K562 (cell line): ENCODE data around the gene MRM2. TPM values are rescaled to one million over a fixed set of nuclear protein-coding genes. Genes with fewer than 3 reads are reported as not detected.

Experiments
- ATAC-seq: fragments of 200-7000 bp; cut with Tn5 transposase; 3 replicates; pipeline ENCODE4 v1.9.1; 2020; ENCODE audit warnings: moderate library complexity
- BruUV-seq: library from RNA; stranded (reverse); fragments of 400-500 nt; replicated peaks from 2 replicates; lab custom pipeline; 2021; lab: Mats Ljungman, UMichigan
- CTCF ChIA-PET: fragments of 300-600 bp; formaldehyde crosslinking; extraction: SDS; loops from one replicate; lab custom pipeline; 2021; ENCODE audit warnings: low intra/inter-chr PET ratio; lab: Yijun Ruan, JAX
- POLR2A ChIA-PET: fragments of 300-600, 350-650 bp; sonication (Branson Sonifier 250); formaldehyde crosslinking; extraction: SDS; loops from one replicate; lab custom pipeline; 2021; ENCODE audit warnings: antibody characterized with exemption, inconsistent platforms; lab: Yijun Ruan, JAX
- DNase-seq, 4 experiments: peaks; one replicate each; pipeline versions ENCODE4 v3.0.0 to v3.0.0-alpha.2; 2011 to 2018; ENCODE audit warnings: low spot score in 3 of 4, mixed read lengths in 3 of 4; ENCODE audit errors: extremely low read depth in 1 of 4
- FAIRE-seq: peaks from 2 replicates; lab custom pipeline; 2011; peaks lifted over from hg19 to GRCh38; lab: Jason Lieb, UNC
- H2AFZ ChIP-seq: 2 replicates; pipeline ENCODE4 v1.6.0; 2011; ENCODE audit warnings: low read depth, low read length, control low read depth, inconsistent platforms
- H3K27ac ChIP-seq: fragments of 200-600 bp; 3 replicates; pipeline ENCODE4 v1.8.0; 2011; ENCODE audit warnings: low read depth, mild to moderate bottlenecking, control low read depth, inconsistent platforms, low read length, moderate library complexity, mixed read lengths; ENCODE audit errors: extremely low read depth
- H3K27me3 ChIP-seq, 2 experiments: fragments of 300-600 bp in 1 of 2; 2 replicates in 1 of 2; 3 replicates in 1 of 2; pipeline versions ENCODE4 v1.6.0 to v1.8.0; 2011; ENCODE audit warnings: inconsistent platforms in 2 of 2, low read length in 2 of 2, mild to moderate bottlenecking in 1 of 2, mixed read lengths in 1 of 2, moderate library complexity in 1 of 2; ENCODE audit not compliant: control insufficient read depth in 2 of 2, insufficient read depth in 2 of 2
- H3K36me3 ChIP-seq: fragments of 300-600 bp; 3 replicates; pipeline ENCODE4 v1.8.0; 2011; ENCODE audit warnings: mild to moderate bottlenecking, low read length, inconsistent platforms; ENCODE audit not compliant: control insufficient read depth, insufficient read depth
- H3K4me1 ChIP-seq, 2 experiments: fragments of 200-600 bp in 1 of 2; replicated peaks in 1 of 2; 2 replicates in 1 of 2; 3 replicates in 1 of 2; pipeline versions ENCODE4 v1.5.1 to v1.8.0; 2011; ENCODE audit warnings: inconsistent platforms in 2 of 2, low read length in 2 of 2, mild to moderate bottlenecking in 1 of 2, mixed read lengths in 1 of 2, moderate library complexity in 1 of 2; ENCODE audit not compliant: control insufficient read depth in 2 of 2, insufficient read depth in 2 of 2
- H3K4me2 ChIP-seq: 2 replicates; pipeline ENCODE4 v1.6.1; 2011; ENCODE audit warnings: low read length, control low read depth, inconsistent platforms, mixed read lengths; ENCODE audit not compliant: insufficient read depth
- H3K4me3 ChIP-seq: fragments of 200-600 bp; sonication (generic), shearing (Covaris generic); 2 replicates; pipeline ENCODE4 v1.5.1; 2016; ENCODE audit warnings: control low read depth, inconsistent platforms
- H3K79me2 ChIP-seq: fragments of 200-600 bp; 3 replicates; pipeline ENCODE4 v1.8.0; 2011; ENCODE audit warnings: low read length, inconsistent platforms; ENCODE audit not compliant: control insufficient read depth, insufficient read depth
- H3K9ac ChIP-seq, 2 experiments: 2 replicates each; pipeline versions ENCODE4 v1.6.0 to v1.6.1; 2011; ENCODE audit warnings: low read depth in 2 of 2, low read length in 2 of 2, control low read depth in 1 of 2, inconsistent platforms in 1 of 2, mild to moderate bottlenecking in 1 of 2, mixed read lengths in 1 of 2; ENCODE audit not compliant: insufficient read depth in 1 of 2
- H3K9me1 ChIP-seq: one replicate; pipeline ENCODE4 v1.6.0; 2011; ENCODE audit warnings: inconsistent platforms, mild to moderate bottlenecking, low read length, moderate library complexity; ENCODE audit not compliant: control insufficient read depth, insufficient read depth
- H3K9me3 ChIP-seq: replicated peaks from 2 replicates; pipeline ENCODE4 v1.5.1; 2011; ENCODE audit warnings: low read depth, low read length, inconsistent platforms; ENCODE audit not compliant: control insufficient read depth, insufficient read depth
- H4K20me1 ChIP-seq: replicated peaks from 2 replicates; pipeline ENCODE4 v1.6.1; 2011; ENCODE audit warnings: low read length, inconsistent platforms, mixed read lengths; ENCODE audit not compliant: control insufficient read depth, insufficient read depth
- BHLHE40 ChIP-seq: IDR thresholded peaks from 2 replicates; pipeline ENCODE4 v1.6.1; 2011; ENCODE audit warnings: low read length, improper control_type of control experiment
- GATAD2B ChIP-seq: fragments of 450-650 bp; IDR thresholded peaks from 2 replicates; pipeline ENCODE4 v1.6.1; 2017; ENCODE audit warnings: mild to moderate bottlenecking, borderline replicate concordance
- MNT ChIP-seq, 2 experiments: fragments of 450-650 bp; conservative IDR thresholded peaks; 2 replicates each; pipeline ENCODE4 v1.6.1; 2017; ENCODE audit warnings: mild to moderate bottlenecking in 2 of 2, moderate library complexity in 2 of 2
- ZNF274 ChIP-seq: IDR thresholded peaks from 2 replicates; pipeline ENCODE4 v1.6.1; 2011; ENCODE audit warnings: low read depth, mild to moderate bottlenecking, low read length, moderate library complexity, borderline replicate concordance
- ZNF354B ChIP-seq: fragments of 250-450 bp; sonication (Bioruptor Pico); IDR thresholded peaks from 2 replicates; pipeline ENCODE4 v1.4.0; 2020
- ZNF699 ChIP-seq: fragments of 250-450 bp; sonication (Bioruptor Pico); IDR thresholded peaks from 2 replicates; pipeline ENCODE4 v1.8.0; 2021; ENCODE audit warnings: mild to moderate bottlenecking, moderate library complexity; ENCODE audit not compliant: insufficient replicate concordance
- WGBS: fragments of 100-300 bp; shearing (Covaris generic); methylation state at CpG from one replicate; pipeline ENCODE4 v1.1.6; 2016; ENCODE audit warnings: low coverage, mixed read lengths; ENCODE audit not compliant: insufficient coverage; ENCODE audit errors: missing lambda C conversion rate; 5-methylcytosine and 5-hydroxymethylcytosine counted together
- in situ Hi-C: fragments of 300-500 bp; cut with MboI; formaldehyde crosslinking; loops from 4 replicates; pipeline ENCODE4 v1.15.0; 2018; ENCODE audit warnings: inconsistent platforms, mixed read lengths
- intact Hi-C: fragments of 100-400 bp; cut with micrococcal nuclease; formaldehyde crosslinking; loops from 2 replicates; pipeline ENCODE4 v1.14.2; 2022
- polyA plus RNA-seq, 8 experiments: library from polyadenylated mRNA; depleted of rRNA in 4 of 8; stranded (reverse) in 5 of 8; unstranded in 3 of 8; fragments of >200 nt; fragmentation: Nextera tagmentation in 2 of 8; fragmentation: Illumina TruSeq in 1 of 8; extraction: Ambion mirVana in 2 of 8; extraction: Trizol in 1 of 8; gene quantifications; 2 replicates each; pipeline versions ENCODE4 v1.2.1 to v1.2.3, GENCODE V29; 2011 to 2014; ENCODE audit warnings: inconsistent platforms in 1 of 8, missing spikeins in 1 of 8
- total RNA-seq, 7 experiments: library from RNA; depleted of rRNA in 6 of 7; stranded (reverse); fragments of >200 nt in 6 of 7; fragmentation: Illumina TruSeq in 2 of 7; extraction: Trizol in 2 of 7; gene quantifications; 2 replicates each; pipeline versions ENCODE4 v1.2.1 to v1.2.3, GENCODE V29; 2011 to 2021; ENCODE audit warnings: low replicate concordance in 1 of 7

MRM2 gene
- total and polyA plus RNA-seq, 9 of the 15 experiments (the other 6 are each of a cell fraction or from before 2014, with no cell fraction given) = 32.4 to 116 (median 50.5) TPM

DNA sequence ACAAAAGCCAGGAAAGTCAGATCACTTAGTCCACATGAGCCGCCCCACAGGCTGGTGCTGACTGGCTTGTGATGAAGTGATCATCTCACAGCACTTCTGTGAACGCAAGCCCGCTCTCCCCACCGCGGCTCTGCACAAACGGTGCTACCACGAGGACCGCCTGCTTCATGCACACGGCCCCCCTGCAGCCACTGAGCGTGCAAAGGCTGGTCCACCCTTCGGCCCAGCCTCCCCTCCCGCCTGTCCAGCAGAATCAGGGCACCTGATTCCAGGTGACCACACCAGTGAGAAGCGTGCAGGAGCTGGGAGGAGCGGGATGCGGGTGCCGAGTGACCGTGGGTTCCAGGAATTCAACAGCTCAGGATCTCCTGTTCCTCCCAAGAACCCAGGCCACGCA is 41.4 kb downstream of the MRM2 start:
- TF ChIP-seq MNT (conservative IDR thresholded peaks at IDR 0.05) = no peak
- no peak for TF ChIP-seq ZNF274
- no peak for TF ChIP-seq ZNF354B
- TF ChIP-seq BHLHE40 = no peak
- no peak for TF ChIP-seq ZNF699 (CRISPR knock-in tag)
- TF ChIP-seq GATAD2B = no peak
- CTCF ChIA-PET = no interaction called here
- FAIRE-seq = no peak
- H3K27ac ChIP-seq = no peak overlapping the region
- peaks cover 57% of the 10 kb centered on the region; the same call in 2 of the 3 replicates for H3K36me3 ChIP-seq
- POLR2A ChIA-PET = no interaction called here
- 92% methylated on average over 15 of the region's 18 CpGs for WGBS
- intact Hi-C loops (loop anchor here (10.0 kb wide), 1 partner anchor 626 kb away; the partner anchor contains the start of gene PSMG3), in situ Hi-C loops (loop anchor here (10.0 kb wide), 1 partner anchor 616 kb away; no protein-coding TSS in a partner anchor)
- 0 out of 2 replicates have a peak, but pooled peaks cover 3% of the 10 kb centered on the region for H4K20me1 ChIP-seq
- no peaks in the 10 kb centered on the region for H3K27me3 ChIP-seq
- H3K79me2 ChIP-seq = no peaks in the 10 kb centered on the region
- no TSS peak for BruUV-seq
- peaks cover 0 to 22% of the 10 kb centered on the region in 2 experiments; a peak in 2 of 5 replicates for H3K4me1 ChIP-seq
- no peaks in the 10 kb centered on the region for H3K9me1 ChIP-seq
- no peak for DNase-seq
- no peak overlapping the region for H3K9ac ChIP-seq
- H3K4me2 ChIP-seq = no peak overlapping the region
- no peak for ATAC-seq
- H3K9me3 ChIP-seq = no peaks in the 10 kb centered on the region
- H3K4me3 ChIP-seq = no peak overlapping the region
- H2AFZ ChIP-seq = no peak overlapping the region
